GM18526 (cell line): ENCODE results near the gene ZMYND10.

Source experiments
- POLR2A ChIP-seq: IDR thresholded peaks from 3 replicates; pipeline ENCODE4 v1.6.1; 2011; ENCODE audit not compliant: insufficient read length; ENCODE audit errors: extremely low read depth

ZMYND10 gene

GRCh38 chr3:50325113-50325480 is 20.4 kb downstream of the ZMYND10 start:
- TF ChIP-seq POLR2A = no peak

- no peak for TF ChIP-seq POLR2A
Observed at GRCh38 chr3:50324351-50325112, 21.0 kb downstream of the ZMYND10 start.

- TF ChIP-seq POLR2A = no peak
Observed at GRCh38 chr3:50323614-50324199, 21.8 kb downstream of the ZMYND10 start.

- TF ChIP-seq POLR2A = no peak
Observed at GRCh38 chr3:50323092-50323600, 22.4 kb downstream of the ZMYND10 start.

- no peak for TF ChIP-seq POLR2A
Observed at GRCh38 chr3:50322386-50323091, 23.0 kb downstream of the ZMYND10 start, which contains the start of gene HYAL2. HYAL2 (minus strand) TSS chr3:50322745; CDS start chr3:50320489, 2,256 bp downstream.

- no peak for TF ChIP-seq POLR2A
Observed at GRCh38 chr3:50322115-50322385, 23.5 kb downstream of the ZMYND10 start.

GRCh38 chr3:50321336-50322114 is 24.0 kb downstream of the ZMYND10 start:
- TF ChIP-seq POLR2A = peak; percentile 66

GRCh38 chr3:50320853-50321335 is 24.6 kb downstream of the ZMYND10 start:
- TF ChIP-seq POLR2A = no peak

- no peak for TF ChIP-seq POLR2A
Observed at GRCh38 chr3:50319894-50320625, 25.5 kb downstream of the ZMYND10 start.

GRCh38 chr3:50319181-50319893 is 26.2 kb downstream of the ZMYND10 start:
- TF ChIP-seq POLR2A = no peak

GRCh38 chr3:50318615-50319014 is 26.9 kb downstream of the ZMYND10 start:
- no peak for TF ChIP-seq POLR2A

- no peak for TF ChIP-seq POLR2A
Observed at GRCh38 chr3:50318163-50318562, 27.4 kb downstream of the ZMYND10 start.

GRCh38 chr3:50317300-50317699 is 28.2 kb downstream of the ZMYND10 start:
- TF ChIP-seq POLR2A = no peak

- TF ChIP-seq POLR2A = no peak
Observed at GRCh38 chr3:50316657-50317242, 28.8 kb downstream of the ZMYND10 start.

- no peak for TF ChIP-seq POLR2A
Observed at GRCh38 chr3:50314816-50315215, 30.7 kb downstream of the ZMYND10 start.
